KMS-11 (cell line): ENCODE results near the gene CP.
A peak's percentile ranks its signal among the peaks of the same experiment; 100 is the strongest.
"Not testable (repeated sequence)": the region's sequence is repeated elsewhere in the genome, so short reads cannot be mapped to it uniquely, and the experiment has no call there.

Source experiments
- H2AFZ ChIP-seq: fragments of 200-600 bp; sonication (generic); 2 replicates; pipeline ENCODE4 v1.6.1; 2016; ENCODE audit warnings: antibody characterized with exemption, mixed run types, low read depth
- H3K27ac ChIP-seq: fragments of 200-600 bp; sonication (generic); 2 replicates; pipeline ENCODE4 v1.6.1; 2016; ENCODE audit warnings: mild to moderate bottlenecking, mixed run types
- H3K27me3 ChIP-seq: fragments of 200-600 bp; sonication (generic); 2 replicates; pipeline ENCODE4 v1.6.1; 2017; ENCODE audit warnings: mild to moderate bottlenecking, low read depth, mixed run types, moderate library complexity; ENCODE audit not compliant: insufficient read depth
- H3K36me3 ChIP-seq: fragments of 200-600 bp; sonication (generic); 2 replicates; pipeline ENCODE4 v1.6.1; 2017; ENCODE audit warnings: mild to moderate bottlenecking, mixed run types; ENCODE audit not compliant: insufficient read depth
- H3K4me1 ChIP-seq: fragments of 200-600 bp; sonication (generic); 2 replicates; pipeline ENCODE4 v1.6.1; 2016; ENCODE audit warnings: mild to moderate bottlenecking, low read depth, mixed run types; ENCODE audit not compliant: poor library complexity, severe bottlenecking
- H3K4me2 ChIP-seq: fragments of 200-600 bp; sonication (generic); 2 replicates; pipeline ENCODE4 v1.7.0; 2016; ENCODE audit warnings: mild to moderate bottlenecking, mixed run types
- H3K4me3 ChIP-seq: fragments of 200-600 bp; sonication (generic); IDR thresholded peaks from 2 replicates; pipeline ENCODE4 v1.6.1; 2017; ENCODE audit warnings: low read depth, low read length, mixed read lengths; ENCODE audit not compliant: insufficient read depth
- H3K79me2 ChIP-seq: fragments of 200-600 bp; sonication (generic); 2 replicates; pipeline ENCODE4 v1.6.1; 2016; ENCODE audit warnings: low read depth, mixed run types; ENCODE audit not compliant: insufficient read depth
- H3K9ac ChIP-seq: fragments of 200-600 bp; sonication (generic); 2 replicates; pipeline ENCODE4 v1.6.1; 2016; ENCODE audit warnings: mild to moderate bottlenecking, mixed run types
- H4K20me1 ChIP-seq: fragments of 200-600 bp; sonication (generic); 2 replicates; pipeline ENCODE4 v1.6.1; 2016; ENCODE audit warnings: mild to moderate bottlenecking, mixed run types; ENCODE audit not compliant: insufficient read depth
- CTCF ChIP-seq: fragments of 200-600 bp; sonication (generic); conservative IDR thresholded peaks from 2 replicates; pipeline ENCODE4 v1.6.1; 2017; ENCODE audit warnings: low read depth, mild to moderate bottlenecking, antibody characterized with exemption, low read length, moderate library complexity, mixed read lengths

The CP gene

GRCh38 chr3:149245738-149246451, 24.3 kb upstream of the CP start:
- H3K4me1 ChIP-seq, result peaks cover 87% of the 10 kb centered on the region
- H3K36me3 ChIP-seq, result no peaks in the 10 kb centered on the region
- peak overlapping the region; percentile 41 for H2AFZ ChIP-seq
- H3K9ac ChIP-seq, result peak overlapping the region; percentile 29; the same call in 1 of the 2 replicates
- peak overlapping the region; percentile 92 for H3K27ac ChIP-seq
- H3K79me2 ChIP-seq, result no peaks in the 10 kb centered on the region
- no peaks in the 10 kb centered on the region for H4K20me1 ChIP-seq
- peak overlapping the region; percentile 48 for H3K4me3 ChIP-seq
- TF ChIP-seq CTCF, result no peak
- peak overlapping the region; percentile 90 for H3K4me2 ChIP-seq
- H3K27me3 ChIP-seq, result no peaks in the 10 kb centered on the region

DNA sequence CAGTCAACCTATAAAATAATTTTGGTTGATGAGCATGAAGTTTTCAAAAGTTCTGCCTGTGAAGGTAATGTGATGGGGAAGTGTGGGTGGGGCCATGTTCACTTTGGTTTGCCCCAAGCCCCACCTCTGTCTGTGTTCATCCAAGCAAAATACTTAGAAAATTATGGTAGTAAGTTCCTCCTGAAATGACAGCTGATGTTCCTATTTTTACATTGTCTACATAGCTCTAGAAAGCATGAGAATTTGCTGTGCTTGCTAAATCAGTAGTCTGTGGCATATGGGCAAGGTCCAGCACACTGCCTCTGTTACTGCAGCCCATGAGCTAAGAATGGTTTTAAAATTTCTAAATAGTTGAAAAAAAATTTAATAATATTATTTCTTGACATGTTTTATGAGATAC, 21.9 kb upstream of the CP start:
- Histone ChIP-seq H3K36me3 (no peaks in the 10 kb centered on the region), H2AFZ (peak overlapping the region; percentile 55), H3K27me3 (no peaks in the 10 kb centered on the region), H3K4me1 (peaks cover 64% of the 10 kb centered on the region), H3K27ac (peak overlapping the region; percentile 17; the same call in 1 of the 2 replicates), H3K4me2 (peak overlapping the region; percentile 90), H3K9ac (no peak overlapping the region), H3K79me2 (no peaks in the 10 kb centered on the region), H3K4me3 (no peak overlapping the region), H4K20me1 (no peaks in the 10 kb centered on the region)
- TF ChIP-seq CTCF, result no peak

DNA sequence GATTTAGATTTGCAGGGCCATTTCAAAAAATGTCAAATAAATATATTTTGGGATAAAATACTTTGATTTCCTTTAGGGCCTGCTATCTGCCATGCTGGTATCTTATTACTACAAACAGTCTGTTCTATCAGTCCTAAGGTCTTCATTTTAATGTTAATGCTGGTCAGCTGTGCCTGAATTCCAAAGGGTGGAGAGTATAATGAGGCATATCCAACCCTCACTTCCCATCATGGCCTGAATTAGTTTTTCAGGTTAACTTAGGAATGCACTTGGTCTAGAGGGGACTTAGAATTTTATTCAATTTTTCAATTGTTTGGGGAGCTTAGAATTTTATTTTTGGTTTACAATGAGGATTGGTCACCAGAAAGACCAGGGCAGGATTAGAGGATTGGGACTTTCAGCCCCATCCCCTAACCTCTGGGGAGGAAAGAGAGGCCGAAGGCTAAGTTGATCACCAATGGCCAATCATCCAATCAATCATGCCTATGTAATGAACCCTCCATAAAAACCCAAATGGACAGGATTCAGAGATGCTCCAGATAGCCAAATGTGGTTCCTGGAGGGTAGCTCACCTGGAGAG, 17.8 kb upstream of the CP start:
- no peak overlapping the region for H2AFZ ChIP-seq
- H3K9ac ChIP-seq, result no peak overlapping the region
- H3K4me1 ChIP-seq, result peaks cover 51% of the 10 kb centered on the region
- no peaks in the 10 kb centered on the region for H3K27me3 ChIP-seq
- no peak overlapping the region for H3K27ac ChIP-seq
- H3K4me2 ChIP-seq, result no peak overlapping the region
- H3K36me3 ChIP-seq, result no peaks in the 10 kb centered on the region
- no peak overlapping the region for H3K4me3 ChIP-seq
- H3K79me2 ChIP-seq, result no peaks in the 10 kb centered on the region
- no peak for TF ChIP-seq CTCF
- H4K20me1 ChIP-seq, result no peaks in the 10 kb centered on the region

DNA sequence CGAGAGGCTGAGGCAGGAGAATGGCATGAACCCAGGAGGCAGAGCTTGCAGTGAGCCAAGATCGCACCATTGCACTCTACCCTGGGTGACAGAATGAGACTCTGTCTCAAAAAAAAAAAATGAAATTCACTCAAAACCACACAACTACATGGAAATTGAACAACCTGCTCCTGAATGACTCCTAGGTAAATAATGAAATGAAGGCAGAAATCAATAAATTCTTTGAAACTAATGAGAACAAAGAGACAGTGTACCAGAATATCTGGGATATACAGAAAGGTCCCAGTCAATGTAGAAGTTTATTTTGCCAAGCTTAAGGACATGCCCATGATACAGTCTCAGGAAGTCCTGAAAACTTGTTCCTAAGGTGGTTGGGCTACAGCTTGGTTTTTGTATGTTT, 16.6 kb upstream of the CP start:
- peaks cover 41% of the 10 kb centered on the region for H3K4me1 ChIP-seq
- not testable (repeated sequence) for H3K79me2 ChIP-seq, H3K27ac ChIP-seq, H2AFZ ChIP-seq, H3K27me3 ChIP-seq, H3K4me3 ChIP-seq, H3K4me2 ChIP-seq, H3K9ac ChIP-seq, H3K36me3 ChIP-seq, H4K20me1 ChIP-seq
